Heart left ventricle (tissue), 16 donors: ENCODE results near the gene SLX9. TPM values are rescaled to one million over a fixed set of nuclear protein-coding genes. Genes with fewer than 3 reads are reported as not detected.

Source experiments
- ATAC-seq, 4 donors: fragments of 200-7000 bp; cut with Tn5 transposase; one replicate each; pipeline ENCODE4 v1.9.1; 2020 to 2022; ENCODE audit warnings: moderate library complexity in 4 of 4, mild to moderate bottlenecking in 3 of 4, moderate number of reproducible peaks in 1 of 4
- DNase-seq, 5 donors: peaks; one replicate each; pipeline ENCODE4 v3.0.0-alpha.2; 2020
- H3K27ac ChIP-seq, 12 donors: fragments of 200-600 bp; sonication (generic) in 4 of 12; one replicate each; pipeline versions ENCODE4 v1.5.0 to v1.8.0; 2016 to 2022; ENCODE audit warnings: mild to moderate bottlenecking in 2 of 12
- H3K27me3 ChIP-seq, 9 donors: fragments of 200-600 bp; sonication (generic) in 2 of 9; one replicate each; pipeline versions ENCODE4 v1.5.1 to v1.8.0; 2016 to 2022; ENCODE audit warnings: mild to moderate bottlenecking in 3 of 9
- H3K36me3 ChIP-seq, 9 donors: fragments of 200-600 bp; sonication (generic) in 2 of 9; one replicate each; pipeline versions ENCODE4 v1.5.0 to v1.8.0; 2018 to 2022; ENCODE audit warnings: mild to moderate bottlenecking in 2 of 9
- H3K4me1 ChIP-seq, 12 donors: fragments of 200-600 bp; sonication (generic) in 4 of 12; one replicate each; pipeline versions ENCODE4 v1.5.0 to v1.8.0; 2016 to 2022; ENCODE audit warnings: mild to moderate bottlenecking in 3 of 12
- H3K4me3 ChIP-seq, 12 donors: fragments of 200-600 bp; sonication (generic) in 4 of 12; one replicate each; pipeline versions ENCODE4 v1.5.0 to v1.8.0; 2017 to 2022; ENCODE audit warnings: mild to moderate bottlenecking in 9 of 12, moderate library complexity in 4 of 12
- H3K9me3 ChIP-seq, 12 donors: fragments of 200-600 bp; sonication (generic) in 4 of 12; one replicate each; pipeline versions ENCODE4 v1.5.0 to v1.8.0; 2016 to 2022; ENCODE audit warnings: mild to moderate bottlenecking in 1 of 12
- CTCF ChIP-seq, 12 donors: fragments of 200-600 bp; sonication (generic) in 4 of 12; IDR thresholded peaks; one replicate each; pipeline versions ENCODE4 v1.5.0 to v1.8.0; 2018 to 2022; ENCODE audit warnings: antibody characterized with exemption in 12 of 12, mild to moderate bottlenecking in 5 of 12
- POLR2A ChIP-seq, 2 donors: fragments of 450-650 bp; IDR thresholded peaks; one replicate each; pipeline ENCODE4 v1.6.1; 2017; ENCODE audit warnings: antibody characterized with exemption in 2 of 2, mild to moderate bottlenecking in 2 of 2, moderate library complexity in 2 of 2
- WGBS, 4 donors: extraction: QIAGEN DNeasy Blood & Tissue Kit in 2 of 4; methylation state at CpG; one replicate each; pipeline versions ENCODE4 v1.1.5 to v1.1.7; 2013 to 2018; 5-methylcytosine and 5-hydroxymethylcytosine counted together
- intact Hi-C, 10 donors: fragments of 100-400 bp; cut with DNase I; formaldehyde crosslinking; loops; one replicate each; pipeline versions ENCODE4 v1.11.1 to v1.14.2; 2022
- polyA plus RNA-seq, 2 donors: library from polyadenylated mRNA; stranded (reverse); fragments of 200-250 nt; gene quantifications; one replicate each; pipeline ENCODE4 v1.2.3, GENCODE V29; 2013
- total RNA-seq, 9 donors: library from RNA; depleted of rRNA in 2 of 9; stranded (reverse); fragments of >200 nt in 2 of 9; fragmentation: NEBNext Ultra II Directional in 3 of 9; extraction: Animal tissue kit (Norgen Biotek cat#: 25700) in 3 of 9; gene quantifications; one replicate each; pipeline versions ENCODE4 v1.1.0 to v1.2.4, GENCODE V29; 2016 to 2023
- donor health status: ischemic (EF 13 %, LVEDD 7.1; RV severe dilation, severe dysfunction).
- donor health status: healthy with polysubstance abuse.
- donor health status: DM: no; HTN: yes; CAD: no.
- donor health status: DM: no; HTN: no; CAD: no.
- donor health status: ischemic (EF 25% LVEDD 6.9; RV normal size, moderate dysfunction).
- donor health status: ischemic (EF 25% LVEDD 5.7; RV mildly dilated, moderate dysfunction).
- donor health status: healthy.
- donor health status: DM: yes; HTN: yes; CAD: no.
- donor health status: ischemic (EF 35%, LVEDD 5.7; RV mildly dilated, moderate dysfunction).
- donor health status: nonischemic (EF 11% LVEDD 7.7; RV severe dilation, severe dysfunction).
- donor health status: DM: yes; HTN: yes; CAD: no.
- donor health status: PGD.
- donor health status: ischemic (EF 29% LVEDD 5.4; RV normal size, mild dysfunction).
- donor health status: nonischemic (EF 23%, LVEDD 6.1; RV moderate dilation, normal function).

The SLX9 gene
- total and polyA plus RNA-seq, 11 donors, result 38.5 to 77.8 (median 49.1) TPM

GRCh38 chr21:44958471-44959191, 18.8 kb downstream of the SLX9 start:
- H3K4me3 ChIP-seq, result peak overlapping the region in 8 of 12 donors; percentile 11 to 30 (median 25)
- ATAC-seq (peak; percentile 65 to 83 (median 66)), DNase-seq (peak; percentile 82 to 92 (median 88))
- no peaks in the 10 kb centered on the region for H3K9me3 ChIP-seq
- peak overlapping the region; percentile 24 to 86 (median 76) for H3K27ac ChIP-seq
- 8 to 34% (median 16%) methylated on average over 23 to 28 of the region's 28 CpGs for WGBS, 4 donors
- intact Hi-C loops, result loop anchor here in 3 of 10 donors (2.0 to 10.0 kb wide), 3 partner anchors 114 to 116 kb away; partner anchors contain the start of gene ADARB1 (in 3 of the 3)
- peaks cover 13 to 92% (median 60%) of the 10 kb centered on the region in 12 donors for H3K4me1 ChIP-seq
- H3K36me3 ChIP-seq, result peaks cover 0 to 44% (median 6%) of the 10 kb centered on the region in 9 donors
- H3K27me3 ChIP-seq, result no peaks in the 10 kb centered on the region
- TF ChIP-seq POLR2A (IDR thresholded peaks at IDR 0.05), result peak in 1 of 2 donors; percentile 36
- no peak for TF ChIP-seq CTCF (IDR thresholded peaks at IDR 0.05)

GRCh38 chr21:44959376-44960091, 19.7 kb downstream of the SLX9 start:
- peak overlapping the region; percentile 25 to 86 (median 76) for H3K27ac ChIP-seq
- WGBS, 4 donors, result 68 to 76% (median 72%) methylated on average over 19 to 26 of the region's 26 CpGs
- peaks cover 0 to 44% (median 6%) of the 10 kb centered on the region in 9 donors for H3K36me3 ChIP-seq
- H3K27me3 ChIP-seq, result no peaks in the 10 kb centered on the region
- ATAC-seq (peak in 1 of 4 donors; percentile 1), DNase-seq (peak in 3 of 5 donors; percentile 25 to 52 (median 32))
- peaks cover 13 to 87% (median 53%) of the 10 kb centered on the region in 12 donors for H3K4me1 ChIP-seq
- peak overlapping the region in 6 of 12 donors; percentile 11 to 29 (median 20) for H3K4me3 ChIP-seq
- intact Hi-C loops, result loop anchor here in 3 of 10 donors (2.0 to 10.0 kb wide), 4 partner anchors 58 to 115 kb away; partner anchors contain the start of gene ADARB1 (in 3 of the 3)
- TF ChIP-seq POLR2A (IDR thresholded peaks at IDR 0.05) (no peak), CTCF (IDR thresholded peaks at IDR 0.05) (no peak)
- H3K9me3 ChIP-seq, result no peaks in the 10 kb centered on the region

- Histone ChIP-seq H3K27me3 (no peaks in the 10 kb centered on the region), H3K4me1 (peaks cover 13 to 86% (median 51%) of the 10 kb centered on the region in 12 donors), H3K9me3 (no peaks in the 10 kb centered on the region), H3K4me3 (no peak overlapping the region), H3K27ac (peak overlapping the region in 9 of 12 donors; percentile 15 to 86 (median 77)), H3K36me3 (peaks cover 0 to 44% (median 6%) of the 10 kb centered on the region in 9 donors)
- no peak for TF ChIP-seq POLR2A (IDR thresholded peaks at IDR 0.05)
- TF ChIP-seq CTCF (IDR thresholded peaks at IDR 0.05), result no peak
- peak in 2 of 5 donors; percentile 23 to 44 for DNase-seq
- WGBS, 4 donors, result 91 to 92% (median 91%) methylated on average over 22 to 23 of the region's 23 CpGs
- no peak for ATAC-seq
- intact Hi-C loops, result loop anchor here in 1 of 10 donors (5.0 kb wide), 1 partner anchor 57 kb away; no protein-coding TSS in a partner anchor
Observed at GRCh38 chr21:44960141-44961092, 20.6 kb downstream of the SLX9 start.
